ENCODE measurements around the gene C10orf90. TPM values are rescaled to one million over a fixed set of nuclear protein-coding genes. Genes with fewer than 3 reads are reported as not detected.

Gene C10orf90
- total RNA-seq, 1 experiment from 2014 or later = 0.67 TPM

GRCh38 chr10:126665207-126665606 is 5.3 kb downstream of the C10orf90 start:
- DNase-seq (ENCODE audit: low read depth, low spot score) = no peak
- no peaks in the 10 kb centered on the region for H3K4me1 ChIP-seq (ENCODE audit: control insufficient read depth, insufficient read depth, low read length)
- ChIA-PET POLR2A (no interaction called here), CTCF (no interaction called here)
- in situ Hi-C loops (cut with HindIII; ENCODE audit: low pct_unique_long_range_greater_than_20kb, low sequenced_read_pairs) (no loop called here), intact Hi-C loops (cut with micrococcal nuclease; ENCODE audit: unreplicated experiment) (no loop called here)
- H3K27ac ChIP-seq (ENCODE audit: low read length) = no peak overlapping the region
- no peaks in the 10 kb centered on the region for H3K9me3 ChIP-seq (ENCODE audit: control insufficient read depth, insufficient read depth, low read depth, low read length)
- no TSS peak for BruUV-seq (replicated peaks)
- no peaks in the 10 kb centered on the region for H3K36me3 ChIP-seq (ENCODE audit: control insufficient read depth, insufficient read depth, low read length)
- H3K4me3 ChIP-seq (ENCODE audit: low read depth in 2 of 2, low read length in 2 of 2) = no peak overlapping the region
- peaks cover 8% of the 10 kb centered on the region for H3K27me3 ChIP-seq (ENCODE audit: control insufficient read depth, insufficient read depth, low read length)
- TF ChIP-seq SIN3A (IDR thresholded peaks at IDR 0.05; ENCODE audit: borderline replicate concordance, insufficient read depth, low read depth, low read length) (no peak), TCF7L2 (IDR thresholded peaks at IDR 0.05; ENCODE audit: low read depth, low read length) (no peak), CTCF (IDR thresholded peaks at IDR 0.05) (no peak), POLR2AphosphoS5 (IDR thresholded peaks at IDR 0.05; ENCODE audit: low read depth, low read length) (no peak)
- TF ChIP-seq, protein P1, sequence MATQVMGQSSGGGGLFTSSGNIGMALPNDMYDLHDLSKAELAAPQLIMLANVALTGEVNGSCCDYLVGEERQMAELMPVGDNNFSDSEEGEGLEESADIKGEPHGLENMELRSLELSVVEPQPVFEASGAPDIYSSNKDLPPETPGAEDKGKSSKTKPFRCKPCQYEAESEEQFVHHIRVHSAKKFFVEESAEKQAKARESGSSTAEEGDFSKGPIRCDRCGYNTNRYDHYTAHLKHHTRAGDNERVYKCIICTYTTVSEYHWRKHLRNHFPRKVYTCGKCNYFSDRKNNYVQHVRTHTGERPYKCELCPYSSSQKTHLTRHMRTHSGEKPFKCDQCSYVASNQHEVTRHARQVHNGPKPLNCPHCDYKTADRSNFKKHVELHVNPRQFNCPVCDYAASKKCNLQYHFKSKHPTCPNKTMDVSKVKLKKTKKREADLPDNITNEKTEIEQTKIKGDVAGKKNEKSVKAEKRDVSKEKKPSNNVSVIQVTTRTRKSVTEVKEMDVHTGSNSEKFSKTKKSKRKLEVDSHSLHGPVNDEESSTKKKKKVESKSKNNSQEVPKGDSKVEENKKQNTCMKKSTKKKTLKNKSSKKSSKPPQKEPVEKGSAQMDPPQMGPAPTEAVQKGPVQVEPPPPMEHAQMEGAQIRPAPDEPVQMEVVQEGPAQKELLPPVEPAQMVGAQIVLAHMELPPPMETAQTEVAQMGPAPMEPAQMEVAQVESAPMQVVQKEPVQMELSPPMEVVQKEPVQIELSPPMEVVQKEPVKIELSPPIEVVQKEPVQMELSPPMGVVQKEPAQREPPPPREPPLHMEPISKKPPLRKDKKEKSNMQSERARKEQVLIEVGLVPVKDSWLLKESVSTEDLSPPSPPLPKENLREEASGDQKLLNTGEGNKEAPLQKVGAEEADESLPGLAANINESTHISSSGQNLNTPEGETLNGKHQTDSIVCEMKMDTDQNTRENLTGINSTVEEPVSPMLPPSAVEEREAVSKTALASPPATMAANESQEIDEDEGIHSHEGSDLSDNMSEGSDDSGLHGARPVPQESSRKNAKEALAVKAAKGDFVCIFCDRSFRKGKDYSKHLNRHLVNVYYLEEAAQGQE (IDR thresholded peaks at IDR 0.05; ENCODE audit: insufficient read depth in 1 of 2, low read depth in 2 of 2, low read length in 1 of 2) = no peak
- no peak for ATAC-seq

DNA sequence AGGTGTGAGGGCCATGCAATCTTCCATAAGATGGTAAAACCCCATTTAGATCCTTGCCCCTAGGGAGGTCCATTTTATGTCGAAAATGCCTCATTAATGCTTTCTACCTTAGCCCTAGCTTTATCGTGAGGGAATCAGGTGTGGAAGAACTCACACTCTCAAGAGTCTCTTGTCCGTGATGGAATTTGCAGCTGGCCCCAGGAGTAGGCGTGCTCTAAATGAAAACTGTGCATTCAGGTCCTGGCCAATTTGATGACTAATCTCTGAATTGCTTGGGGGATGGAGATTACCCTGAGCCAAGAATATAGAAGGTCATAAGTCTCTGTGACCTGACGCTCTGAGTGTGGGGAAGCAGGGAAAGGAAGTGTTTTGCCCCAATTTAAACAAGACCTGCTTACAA is 6.6 kb downstream of the C10orf90 start:
- Histone ChIP-seq H3K4me1 (ENCODE audit: control insufficient read depth, insufficient read depth, low read length) (no peaks in the 10 kb centered on the region), H3K27me3 (ENCODE audit: control insufficient read depth, insufficient read depth, low read length) (peaks cover under 1% of the 10 kb centered on the region; the same call in 1 of the 2 replicates), H3K4me3 (ENCODE audit: low read depth in 2 of 2, low read length in 2 of 2) (no peak overlapping the region), H3K9me3 (ENCODE audit: control insufficient read depth, insufficient read depth, low read depth, low read length) (no peaks in the 10 kb centered on the region), H3K36me3 (ENCODE audit: control insufficient read depth, insufficient read depth, low read length) (no peaks in the 10 kb centered on the region), H3K27ac (ENCODE audit: low read length) (no peak overlapping the region)
- TF ChIP-seq SIN3A (IDR thresholded peaks at IDR 0.05; ENCODE audit: borderline replicate concordance, insufficient read depth, low read depth, low read length) (no peak), CTCF (IDR thresholded peaks at IDR 0.05) (no peak), TCF7L2 (IDR thresholded peaks at IDR 0.05; ENCODE audit: low read depth, low read length) (no peak), POLR2AphosphoS5 (IDR thresholded peaks at IDR 0.05; ENCODE audit: low read depth, low read length) (no peak)
- TF ChIP-seq, protein P1 (IDR thresholded peaks at IDR 0.05; ENCODE audit: insufficient read depth in 1 of 2, low read depth in 2 of 2, low read length in 1 of 2) = no peak
- in situ Hi-C loops (cut with HindIII; ENCODE audit: low pct_unique_long_range_greater_than_20kb, low sequenced_read_pairs) (no loop called here), intact Hi-C loops (cut with micrococcal nuclease; ENCODE audit: unreplicated experiment) (no loop called here)
- POLR2A ChIA-PET = no interaction called here
- no peak for ATAC-seq
- CTCF ChIA-PET = no interaction called here
- DNase-seq (ENCODE audit: low read depth, low spot score) = no peak
- BruUV-seq (replicated peaks) = no TSS peak
